Measurements from ENCODE around the gene NKX2-3.

GRCh38 chr10:99562631-99563030, 29.9 kb downstream of the NKX2-3 start:
- no peak for TF ChIP-seq CTCF (IDR thresholded peaks at IDR 0.05)
- TF ChIP-seq POLR2AphosphoS5 (IDR thresholded peaks at IDR 0.05; ENCODE audit: low read depth, low read length) = no peak

Measured in Panc1 (cell line).